Measurements from ENCODE around the gene HABP4. TPM values are rescaled to one million over a fixed set of nuclear protein-coding genes. Genes with fewer than 3 reads are reported as not detected.

HABP4 gene
- total RNA-seq, 3 donors from 2014 or later = 2.5 to 14.1 (median 3.8) TPM

- intact Hi-C loops (cut with DNase I, micrococcal nuclease) = no loop called here
- H3K4me3 ChIP-seq = no peak overlapping the region
- ATAC-seq (no peak), DNase-seq (no peak)
- no peaks in the 10 kb centered on the region for H3K4me1 ChIP-seq (ENCODE audit: low read depth)
- H3K36me3 ChIP-seq (ENCODE audit: low read depth) = no peaks in the 10 kb centered on the region
- H3K9me3 ChIP-seq = no peaks in the 10 kb centered on the region
- TF ChIP-seq CTCF (IDR thresholded peaks at IDR 0.05) = no peak
Observed at GRCh38 chr9:96429732-96430131, 20.2 kb upstream of the HABP4 start.

GRCh38 chr9:96430377-96430776, 19.6 kb upstream of the HABP4 start:
- no peaks in the 10 kb centered on the region for H3K36me3 ChIP-seq (ENCODE audit: low read depth)
- intact Hi-C loops (cut with DNase I, micrococcal nuclease) = no loop called here
- H3K9me3 ChIP-seq = no peaks in the 10 kb centered on the region
- H3K4me1 ChIP-seq (ENCODE audit: low read depth) = no peaks in the 10 kb centered on the region
- no peak for TF ChIP-seq CTCF (IDR thresholded peaks at IDR 0.05)
- no peak overlapping the region for H3K4me3 ChIP-seq
- DNase-seq = no peak
- no peak for ATAC-seq

- intact Hi-C loops (cut with DNase I, micrococcal nuclease) = no loop called here
- TF ChIP-seq CTCF (IDR thresholded peaks at IDR 0.05) = no peak
Observed at GRCh38 chr9:96435345-96435744, 14.6 kb upstream of the HABP4 start.

GRCh38 chr9:96436063-96436455, 13.9 kb upstream of the HABP4 start:
- Histone ChIP-seq H3K9me3 (no peaks in the 10 kb centered on the region), H3K4me1 (ENCODE audit: low read depth) (no peaks in the 10 kb centered on the region), H3K36me3 (ENCODE audit: low read depth) (no peaks in the 10 kb centered on the region), H3K4me3 (no peak overlapping the region)
- intact Hi-C loops (cut with DNase I, micrococcal nuclease) = no loop called here
- DNase-seq (no peak), ATAC-seq (no peak)
- TF ChIP-seq CTCF (IDR thresholded peaks at IDR 0.05) = no peak

More at GRCh38 chr9:96435345-96435744, 14.6 kb upstream of the HABP4 start:
- H3K36me3 ChIP-seq (ENCODE audit: low read depth) = no peaks in the 10 kb centered on the region
- H3K4me1 ChIP-seq (ENCODE audit: low read depth) = no peaks in the 10 kb centered on the region
- no peak overlapping the region for H3K4me3 ChIP-seq
- H3K9me3 ChIP-seq = no peaks in the 10 kb centered on the region
- DNase-seq (no peak), ATAC-seq (no peak)

GRCh38 chr9:96436456-96437126, 13.4 kb upstream of the HABP4 start:
- TF ChIP-seq CTCF (IDR thresholded peaks at IDR 0.05) = no peak
- DNase-seq = no peak
- Histone ChIP-seq H3K4me3 (no peak overlapping the region), H3K9me3 (no peaks in the 10 kb centered on the region), H3K4me1 (ENCODE audit: low read depth) (no peaks in the 10 kb centered on the region), H3K36me3 (ENCODE audit: low read depth) (no peaks in the 10 kb centered on the region)
- intact Hi-C loops (cut with DNase I, micrococcal nuclease) = no loop called here
- ATAC-seq = no peak

- no peak overlapping the region for H3K4me3 ChIP-seq
- H3K9me3 ChIP-seq = no peaks in the 10 kb centered on the region
- H3K4me1 ChIP-seq (ENCODE audit: low read depth) = no peaks in the 10 kb centered on the region
- intact Hi-C loops (cut with DNase I, micrococcal nuclease) = no loop called here
- no peaks in the 10 kb centered on the region for H3K36me3 ChIP-seq (ENCODE audit: low read depth)
- ATAC-seq = no peak
- no peak for DNase-seq
- TF ChIP-seq CTCF (IDR thresholded peaks at IDR 0.05) = no peak
Observed at GRCh38 chr9:96437454-96437853, 12.5 kb upstream of the HABP4 start.

Measured in mucosa of descending colon (tissue), 3 donors.